Endothelial cell of umbilical vein (primary cell): ENCODE data around the gene NRG3. TPM values are rescaled to one million over a fixed set of nuclear protein-coding genes. Genes with fewer than 3 reads are reported as not detected.

ENCODE experiments used
- BruUV-seq: library from RNA; stranded (reverse); fragments of 400-500 nt; replicated peaks from 2 replicates; lab custom pipeline; 2021; lab: Mats Ljungman, UMichigan
- CTCF ChIA-PET: fragments of 300-600, 350-600 bp; sonication (Branson Sonifier 250); formaldehyde crosslinking; loops from one replicate; lab custom pipeline; 2021; ENCODE audit warnings: antibody characterized with exemption, inconsistent platforms; lab: Charles Lee
- POLR2A ChIA-PET: fragments of 300-600, 350-600 bp; sonication (Branson Sonifier 250); formaldehyde crosslinking; loops from one replicate; lab custom pipeline; 2021; ENCODE audit warnings: antibody characterized with exemption, inconsistent platforms; lab: Charles Lee
- DNase-seq: peaks from one replicate; pipeline ENCODE4 v3.0.0-alpha.2; 2011; ENCODE audit warnings: low read depth, low spot score
- FAIRE-seq: peaks from 2 replicates; lab custom pipeline; 2011; peaks lifted over from hg19 to GRCh38; lab: Jason Lieb, UNC
- H2AFZ ChIP-seq: 2 replicates; pipeline ENCODE4 v1.6.0; 2012; ENCODE audit warnings: low read depth, low read length, control low read depth, inconsistent platforms
- H3K27ac ChIP-seq: 2 replicates; pipeline ENCODE4 v1.5.1; 2011; ENCODE audit warnings: low read depth, mild to moderate bottlenecking, control low read depth, low read length, moderate library complexity; ENCODE audit not compliant: insufficient read depth
- H3K27me3 ChIP-seq, 2 experiments: 2 replicates each; pipeline versions ENCODE4 v1.6.0 to v1.6.1; 2011; ENCODE audit warnings: low read length in 2 of 2, mixed read lengths in 1 of 2; ENCODE audit not compliant: control insufficient read depth in 2 of 2, insufficient read depth in 2 of 2
- H3K36me3 ChIP-seq, 2 experiments: 2 replicates in 1 of 2; 3 replicates in 1 of 2; pipeline ENCODE4 v1.5.1; 2011; ENCODE audit warnings: low read length in 2 of 2, mild to moderate bottlenecking in 1 of 2, moderate library complexity in 1 of 2; ENCODE audit not compliant: control insufficient read depth in 2 of 2, insufficient read depth in 2 of 2; ENCODE audit errors: extremely low read depth in 1 of 2
- H3K4me1 ChIP-seq: 3 replicates; pipeline ENCODE4 v1.5.1; 2011; ENCODE audit warnings: mild to moderate bottlenecking, low read length; ENCODE audit not compliant: control insufficient read depth, insufficient read depth; ENCODE audit errors: extremely low read depth
- H3K4me2 ChIP-seq: 2 replicates; pipeline ENCODE4 v1.6.1; 2011; ENCODE audit warnings: low read length, control low read depth, mixed read lengths; ENCODE audit not compliant: insufficient read depth
- H3K4me3 ChIP-seq, 3 experiments: fragments of 200-600 bp in 1 of 3; sonication (generic), shearing (Covaris generic) in 1 of 3; replicated peaks in 1 of 3; 2 replicates each; pipeline ENCODE4 v1.5.1; 2011 to 2016; ENCODE audit warnings: control low read depth in 3 of 3, low read length in 3 of 3, mild to moderate bottlenecking in 2 of 3, inconsistent platforms in 1 of 3, low read depth in 1 of 3, moderate library complexity in 1 of 3; ENCODE audit not compliant: insufficient read depth in 1 of 3
- H3K79me2 ChIP-seq: 2 replicates; pipeline ENCODE4 v1.6.0; 2012; ENCODE audit warnings: low read length, inconsistent platforms; ENCODE audit not compliant: control insufficient read depth, insufficient read depth
- H3K9ac ChIP-seq: replicated peaks from 2 replicates; pipeline ENCODE3; 2011; ENCODE audit warnings: low read length, control low read depth; ENCODE audit not compliant: insufficient read depth; ENCODE audit errors: extremely low read depth
- H3K9me1 ChIP-seq: replicated peaks from 3 replicates; pipeline ENCODE4 v1.6.0; 2011; ENCODE audit warnings: mild to moderate bottlenecking, low read length; ENCODE audit not compliant: control insufficient read depth, insufficient read depth; ENCODE audit errors: extremely low read depth
- H3K9me3 ChIP-seq: replicated peaks from 2 replicates; pipeline ENCODE4 v1.5.1; 2012; ENCODE audit warnings: low read length, inconsistent platforms; ENCODE audit not compliant: control insufficient read depth, insufficient read depth
- H4K20me1 ChIP-seq: replicated peaks from 2 replicates; pipeline ENCODE3; 2011; ENCODE audit warnings: mild to moderate bottlenecking, low read length; ENCODE audit not compliant: control insufficient read depth, insufficient read depth; ENCODE audit errors: extremely low read depth
- CTCF ChIP-seq, 2 donors: IDR thresholded peaks; 1 replicate in 1 of 2; 2 replicates in 1 of 2; pipeline ENCODE4 v1.5.1; 2011; ENCODE audit warnings: low read length in 2 of 2, mild to moderate bottlenecking in 2 of 2, moderate library complexity in 2 of 2, control low read depth in 1 of 2, inconsistent platforms in 1 of 2, low read depth in 1 of 2; ENCODE audit not compliant: insufficient read depth in 1 of 2; ENCODE audit errors: extremely low read depth in 1 of 2
- EZH2 ChIP-seq: IDR thresholded peaks from 2 replicates; pipeline ENCODE4 v1.6.1; 2012; ENCODE audit warnings: borderline replicate concordance, low read depth, mild to moderate bottlenecking, moderate library complexity, low read length, inconsistent platforms; ENCODE audit not compliant: severe bottlenecking
- FOS ChIP-seq: IDR thresholded peaks from 2 replicates; pipeline ENCODE4 v1.6.1; 2011; ENCODE audit warnings: mild to moderate bottlenecking, low read length, moderate library complexity, borderline replicate concordance; ENCODE audit not compliant: insufficient read depth
- GATA2 ChIP-seq: IDR thresholded peaks from 2 replicates; pipeline ENCODE4 v1.7.0; 2011; ENCODE audit warnings: low read depth, mild to moderate bottlenecking, moderate library complexity, mixed read lengths, low read length; ENCODE audit not compliant: insufficient read length, insufficient read depth
- JUN ChIP-seq: IDR thresholded peaks from 2 replicates; pipeline ENCODE4 v1.6.1; 2011; ENCODE audit warnings: borderline replicate concordance, low read depth; ENCODE audit not compliant: insufficient read length, insufficient read depth
- MAX ChIP-seq: IDR thresholded peaks from 2 replicates; pipeline ENCODE4 v1.6.1; 2011; ENCODE audit not compliant: insufficient read depth, insufficient read length
- MYC ChIP-seq: IDR thresholded peaks from one replicate; pipeline ENCODE4 v1.6.1; 2011; ENCODE audit warnings: mild to moderate bottlenecking, low read depth, low read length
- POLR2A ChIP-seq: IDR thresholded peaks from 2 replicates; pipeline ENCODE4 v1.6.1; 2012; ENCODE audit warnings: low read depth, mild to moderate bottlenecking, control low read depth, low read length
- POLR2AphosphoS5 ChIP-seq: IDR thresholded peaks from 2 replicates; pipeline ENCODE4 v1.6.1; 2012; ENCODE audit warnings: low read depth, mild to moderate bottlenecking, control low read depth, low read length, moderate library complexity; ENCODE audit not compliant: insufficient read depth
- dilution Hi-C: fragments of 300-500 bp; cut with MboI; formaldehyde crosslinking; loops from one replicate; pipeline ENCODE4 v1.15.0; 2019; ENCODE audit warnings: low sequenced_read_pairs; ENCODE audit not compliant: extremely low pct_ligation_motif_present
- intact Hi-C: fragments of 100-400 bp; cut with micrococcal nuclease; formaldehyde crosslinking; loops from one replicate; pipeline ENCODE4 v1.10.0; 2022
- polyA plus RNA-seq, 4 experiments: library from polyadenylated mRNA; depleted of rRNA in 3 of 4; stranded (reverse) in 3 of 4; unstranded in 1 of 4; fragments of >200 nt; gene quantifications; 2 replicates each; pipeline versions ENCODE4 v1.2.1 to v1.2.3, GENCODE V29; 2011 to 2012; ENCODE audit warnings: missing spikeins in 1 of 4
- total RNA-seq: library from RNA; stranded (reverse); gene quantifications from 2 replicates; pipeline ENCODE4 v1.2.3, GENCODE V29; 2021

The NRG3 gene
- total and polyA plus RNA-seq, 2 donors (not counting 3 experiments of a cell fraction or from before 2014, with no cell fraction given) = 1.9 to 3.9 TPM

- Histone ChIP-seq H3K9me3 (no peaks in the 10 kb centered on the region), H3K9me1 (no peaks in the 10 kb centered on the region), H2AFZ (no peak overlapping the region), H4K20me1 (no peaks in the 10 kb centered on the region), H3K4me2 (no peak overlapping the region), H3K9ac (no peak overlapping the region), H3K4me1 (no peaks in the 10 kb centered on the region), H3K79me2 (no peaks in the 10 kb centered on the region), H3K4me3 (no peak overlapping the region), H3K36me3 (no peaks in the 10 kb centered on the region), H3K27me3 (no peaks in the 10 kb centered on the region), H3K27ac (no peak overlapping the region)
- DNase-seq (no peak), FAIRE-seq (no peak)
- TF ChIP-seq CTCF (IDR thresholded peaks at IDR 0.05; ENCODE audit: extremely low read depth in 1 of 2, insufficient read depth in 1 of 2, low read depth in 1 of 2, low read length in 2 of 2) (no peak), MYC (no peak), EZH2 (no peak), MAX (no peak), POLR2AphosphoS5 (no peak), JUN (no peak), POLR2A (no peak), FOS (no peak), GATA2 (no peak)
- POLR2A ChIA-PET = no interaction called here
- BruUV-seq = no TSS peak
- CTCF ChIA-PET = interaction anchor here (1.8 kb wide), 1 partner anchor 10 kb away, joined by 6 read pairs; no protein-coding TSS in a partner anchor
- dilution Hi-C loops (no loop called here), intact Hi-C loops (no loop called here)
Observed at GRCh38 chr10:82925547-82925946, 1050.6 kb downstream of the NRG3 start.
